GM12878 (cell line): ENCODE results near the gene VPS26A. TPM values are rescaled to one million over a fixed set of nuclear protein-coding genes. Genes with fewer than 3 reads are reported as not detected.
A peak's percentile ranks its signal among the peaks of the same experiment; 100 is the strongest.

Experiments
- BCLAF1 ChIP-seq: fragments of 450-650 bp; IDR thresholded peaks from 2 replicates; pipeline ENCODE4 v1.6.1; 2017; ENCODE audit warnings: antibody characterized with exemption, mild to moderate bottlenecking, moderate library complexity
- HDGF ChIP-seq: fragments of 450-650 bp; IDR thresholded peaks from 2 replicates; pipeline ENCODE4 v1.6.1; 2016; ENCODE audit warnings: antibody characterized with exemption
- NRF1 ChIP-seq: conservative IDR thresholded peaks from 2 replicates; pipeline ENCODE4 v1.6.1; 2011; ENCODE audit warnings: mild to moderate bottlenecking, low read depth, low read length, improper control_type of control experiment
- RELA ChIP-seq: fragments of 450-650 bp; IDR thresholded peaks from 2 replicates; pipeline ENCODE4 v1.8.0; 2014; ENCODE audit warnings: borderline replicate concordance; ENCODE audit not compliant: partially characterized antibody
- polyA plus RNA-seq, 11 experiments: library from polyadenylated mRNA; depleted of rRNA in 4 of 11; unstranded in 6 of 11; stranded (reverse) in 5 of 11; fragments of >200 nt; fragmentation: Nextera tagmentation in 4 of 11; fragmentation: Illumina TruSeq in 1 of 11; extraction: Ambion mirVana in 4 of 11; extraction: Trizol in 1 of 11; gene quantifications; 1 replicate in 1 of 11; 2 replicates in 10 of 11; pipeline versions ENCODE4 v1.2.1 to v1.2.3, GENCODE V29; 2011 to 2016; ENCODE audit warnings: inconsistent platforms in 2 of 11, missing spikeins in 2 of 11, low read depth in 1 of 11
- total RNA-seq, 4 experiments: library from RNA; depleted of rRNA in 3 of 4; stranded (reverse); fragments of >200 nt in 3 of 4; fragmentation: Illumina TruSeq in 1 of 4; extraction: Trizol in 1 of 4; gene quantifications; 2 replicates each; pipeline versions ENCODE4 v1.2.1 to v1.2.3, GENCODE V29; 2013 to 2021
- TF ChIP-seq, protein P1 (sequence below): fragments of 450-650 bp; IDR thresholded peaks from 2 replicates; pipeline ENCODE4 v1.6.1; 2016; ENCODE audit warnings: mild to moderate bottlenecking, moderate library complexity, borderline replicate concordance

Gene VPS26A
- total and polyA plus RNA-seq, 10 of the 15 experiments (the other 5 are each of a cell fraction or from before 2014, with no cell fraction given) = 16.8 to 72.3 (median 26.8) TPM

DNA sequence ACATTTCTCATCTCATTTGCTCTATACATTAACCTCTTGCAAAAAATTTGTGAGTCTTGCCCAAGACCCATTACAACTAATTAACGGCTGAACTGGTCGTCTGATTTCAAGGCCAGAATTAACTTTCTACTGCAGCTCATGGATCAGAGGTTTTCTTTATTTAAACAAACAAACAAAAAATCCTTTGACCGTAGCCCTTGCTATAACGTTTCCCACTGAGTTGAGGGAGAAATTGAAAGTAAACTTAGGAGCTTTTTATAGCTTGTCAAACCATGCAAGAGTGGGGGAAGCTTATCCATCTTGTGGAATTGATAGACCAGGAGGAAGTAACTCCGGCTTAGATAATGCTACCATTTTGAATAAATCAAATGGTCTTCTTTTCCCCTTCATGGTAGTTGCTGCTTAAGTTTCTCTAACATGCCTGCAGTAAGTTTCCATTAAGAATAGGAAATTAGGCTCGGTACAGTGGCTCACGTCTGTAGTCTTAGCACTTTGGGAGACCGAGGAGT, 32.8 kb upstream of the VPS26A start (continued):
- TF ChIP-seq NRF1 = no peak
- peak; percentile 50 for TF ChIP-seq RELA
- TF ChIP-seq, protein P1, sequence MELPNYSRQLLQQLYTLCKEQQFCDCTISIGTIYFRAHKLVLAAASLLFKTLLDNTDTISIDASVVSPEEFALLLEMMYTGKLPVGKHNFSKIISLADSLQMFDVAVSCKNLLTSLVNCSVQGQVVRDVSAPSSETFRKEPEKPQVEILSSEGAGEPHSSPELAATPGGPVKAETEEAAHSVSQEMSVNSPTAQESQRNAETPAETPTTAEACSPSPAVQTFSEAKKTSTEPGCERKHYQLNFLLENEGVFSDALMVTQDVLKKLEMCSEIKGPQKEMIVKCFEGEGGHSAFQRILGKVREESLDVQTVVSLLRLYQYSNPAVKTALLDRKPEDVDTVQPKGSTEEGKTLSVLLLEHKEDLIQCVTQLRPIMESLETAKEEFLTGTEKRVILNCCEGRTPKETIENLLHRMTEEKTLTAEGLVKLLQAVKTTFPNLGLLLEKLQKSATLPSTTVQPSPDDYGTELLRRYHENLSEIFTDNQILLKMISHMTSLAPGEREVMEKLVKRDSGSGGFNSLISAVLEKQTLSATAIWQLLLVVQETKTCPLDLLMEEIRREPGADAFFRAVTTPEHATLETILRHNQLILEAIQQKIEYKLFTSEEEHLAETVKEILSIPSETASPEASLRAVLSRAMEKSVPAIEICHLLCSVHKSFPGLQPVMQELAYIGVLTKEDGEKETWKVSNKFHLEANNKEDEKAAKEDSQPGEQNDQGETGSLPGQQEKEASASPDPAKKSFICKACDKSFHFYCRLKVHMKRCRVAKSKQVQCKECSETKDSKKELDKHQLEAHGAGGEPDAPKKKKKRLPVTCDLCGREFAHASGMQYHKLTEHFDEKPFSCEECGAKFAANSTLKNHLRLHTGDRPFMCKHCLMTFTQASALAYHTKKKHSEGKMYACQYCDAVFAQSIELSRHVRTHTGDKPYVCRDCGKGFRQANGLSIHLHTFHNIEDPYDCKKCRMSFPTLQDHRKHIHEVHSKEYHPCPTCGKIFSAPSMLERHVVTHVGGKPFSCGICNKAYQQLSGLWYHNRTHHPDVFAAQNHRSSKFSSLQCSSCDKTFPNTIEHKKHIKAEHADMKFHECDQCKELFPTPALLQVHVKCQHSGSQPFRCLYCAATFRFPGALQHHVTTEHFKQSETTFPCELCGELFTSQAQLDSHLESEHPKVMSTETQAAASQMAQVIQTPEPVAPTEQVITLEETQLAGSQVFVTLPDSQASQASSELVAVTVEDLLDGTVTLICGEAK = peak; percentile 21; the same call in 1 of the 2 replicates
- no peak for TF ChIP-seq BCLAF1
- no peak for TF ChIP-seq HDGF
